ENCODE data around the gene TACR1.

DNA sequence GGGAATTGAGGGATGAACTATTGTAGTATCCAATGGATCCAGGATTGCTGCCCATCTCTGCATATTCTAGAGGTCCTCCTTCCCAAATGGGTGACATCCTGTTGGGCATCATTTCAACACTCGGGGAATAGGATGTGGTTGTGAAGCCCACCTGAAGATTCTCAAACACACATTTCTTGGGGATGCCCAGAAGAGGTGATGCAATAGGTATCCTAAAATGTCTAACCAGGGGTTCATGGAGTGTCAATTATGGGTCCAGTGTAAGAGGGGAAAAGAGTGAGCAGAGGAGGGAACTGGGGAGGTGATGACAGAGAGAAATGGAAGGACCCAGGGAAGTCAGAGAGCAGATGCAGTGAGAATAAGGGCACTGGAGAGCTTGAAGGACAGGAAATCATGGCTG lies 188.7 kb downstream of the TACR1 start:
- no peak for TF ChIP-seq FOXM1 (IDR thresholded peaks at IDR 0.05; ENCODE audit: borderline replicate concordance)
- no peak for TF ChIP-seq TARDBP (IDR thresholded peaks at IDR 0.05)
- no peak for TF ChIP-seq FOXA1 (IDR thresholded peaks at IDR 0.05)
- TF ChIP-seq SP1 (IDR thresholded peaks at IDR 0.05) = no peak
- no peak for TF ChIP-seq L3MBTL2 (conservative IDR thresholded peaks at IDR 0.05)
- no peak for TF ChIP-seq ARNT (IDR thresholded peaks at IDR 0.05)
